ENCODE results near the gene ALDH3B2.
"Not testable (repeated sequence)": the region's sequence is repeated elsewhere in the genome, so short reads cannot be mapped to it uniquely, and the experiment has no call there.

ALDH3B2 gene

GRCh38 chr11:67644472-67645418, 29.7 kb downstream of the ALDH3B2 start:
- DNase-seq (ENCODE audit: low read depth in 2 of 2, low spot score in 1 of 2): no peak

- DNase-seq (ENCODE audit: low read depth in 2 of 2, low spot score in 1 of 2): no peak
These were observed 30.4 kb downstream of the ALDH3B2 start for GRCh38 chr11:67644042-67644441.

- DNase-seq (ENCODE audit: low read depth in 2 of 2, low spot score in 1 of 2): no peak
These were observed 32.0 kb downstream of the ALDH3B2 start for GRCh38 chr11:67642173-67643120.

GRCh38 chr11:67641338-67642172, 32.9 kb downstream of the ALDH3B2 start:
- DNase-seq (ENCODE audit: low read depth in 2 of 2, low spot score in 1 of 2): no peak

GRCh38 chr11:67640758-67641337, 33.6 kb downstream of the ALDH3B2 start:
- DNase-seq (ENCODE audit: low read depth in 2 of 2, low spot score in 1 of 2): no peak

GRCh38 chr11:67640021-67640757, 34.2 kb downstream of the ALDH3B2 start:
- DNase-seq (ENCODE audit: low read depth in 2 of 2, low spot score in 1 of 2): no peak

GRCh38 chr11:67639438-67639859, 35.0 kb downstream of the ALDH3B2 start, which contains the start of gene TBX10:
Gene TBX10 (minus strand): TSS chr11:67639763. CDS start chr11:67639472, 291 bp downstream.
- DNase-seq (ENCODE audit: low read depth in 2 of 2, low spot score in 1 of 2): no peak

GRCh38 chr11:67638535-67639437, 35.6 kb downstream of the ALDH3B2 start:
- no peak for DNase-seq (ENCODE audit: low read depth in 2 of 2, low spot score in 1 of 2)

- not testable (repeated sequence) for DNase-seq (ENCODE audit: low read depth in 2 of 2, low spot score in 1 of 2)
These were observed 37.0 kb downstream of the ALDH3B2 start for GRCh38 chr11:67637441-67637840.

- DNase-seq (ENCODE audit: low read depth in 2 of 2, low spot score in 1 of 2): no peak
These were observed 37.5 kb downstream of the ALDH3B2 start for GRCh38 chr11:67636962-67637361.

GRCh38 chr11:67635231-67635521, 39.2 kb downstream of the ALDH3B2 start:
- no peak for DNase-seq (ENCODE audit: low read depth in 2 of 2, low spot score in 1 of 2)

GRCh38 chr11:67634366-67635230, 39.8 kb downstream of the ALDH3B2 start:
- no peak for DNase-seq (ENCODE audit: low read depth in 2 of 2, low spot score in 1 of 2)

- DNase-seq (ENCODE audit: low read depth in 2 of 2, low spot score in 1 of 2): no peak
These were observed 40.6 kb downstream of the ALDH3B2 start for GRCh38 chr11:67633758-67634365.

GRCh38 chr11:67632982-67633755, 41.3 kb downstream of the ALDH3B2 start:
- no peak for DNase-seq (ENCODE audit: low read depth in 2 of 2, low spot score in 1 of 2)

GRCh38 chr11:67632175-67632981, 42.0 kb downstream of the ALDH3B2 start:
- no peak for DNase-seq (ENCODE audit: low read depth in 2 of 2, low spot score in 1 of 2)

- DNase-seq (ENCODE audit: low read depth in 2 of 2, low spot score in 1 of 2): no peak
These were observed 42.6 kb downstream of the ALDH3B2 start for GRCh38 chr11:67631853-67632174.

Measured in stimulated activated CD8-positive, alpha-beta memory T cell treated with anti-CD3 and anti-CD28 coated beads, Interleukin-4, amount 100 ng/mL, for 4 hours (primary cell).